ENCODE measurements around the gene LRCH3.

The LRCH3 gene

GRCh38 chr3:197846491-197846890 lies 55.4 kb downstream of the LRCH3 start:
- no peak overlapping the region for H2BK120ac ChIP-seq (ENCODE audit: insufficient read depth, low read length, poor library complexity)
- no peaks in the 10 kb centered on the region for H3K4me1 ChIP-seq (ENCODE audit: control insufficient read depth in 1 of 2, insufficient read depth in 2 of 2, low read length in 2 of 2)
- H2BK5ac ChIP-seq (ENCODE audit: low read depth, low read length, poor library complexity): no peak overlapping the region

DNA sequence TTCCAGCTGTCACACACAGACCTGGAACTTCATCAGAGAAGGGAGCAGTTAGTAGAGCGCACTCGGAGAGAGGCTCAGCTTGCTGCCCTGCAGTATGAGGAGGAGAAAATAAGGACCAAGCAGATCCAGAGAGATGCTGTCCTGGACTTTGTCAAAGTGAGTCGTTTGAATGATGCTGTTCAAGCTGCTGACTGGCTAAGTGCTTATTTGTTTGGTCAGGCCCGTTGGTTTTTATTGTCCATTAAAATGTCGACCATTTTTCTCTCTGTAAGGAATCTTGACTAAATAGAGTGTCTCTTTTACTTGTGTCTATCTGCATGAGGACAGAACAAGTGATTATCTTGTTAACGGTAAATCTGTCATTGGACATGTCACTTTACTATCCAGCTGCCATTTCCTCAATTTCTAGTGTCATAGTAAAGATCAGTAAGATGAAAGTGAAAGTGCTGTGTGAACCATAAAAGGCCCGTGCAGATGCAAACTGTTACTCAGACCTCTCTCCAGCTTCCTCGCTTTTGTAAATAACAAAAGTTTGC lies 56.9 kb downstream of the LRCH3 start:
- Histone ChIP-seq H3K4ac (ENCODE audit: low read depth, low read length) (no peak overlapping the region), H4K91ac (ENCODE audit: low read depth, low read length) (no peak overlapping the region), H3K9ac (ENCODE audit: low read length) (no peak overlapping the region), H3K9me3 (ENCODE audit: insufficient read depth, low read depth, low read length) (no peaks in the 10 kb centered on the region), H3K23ac (ENCODE audit: low read length) (no peak overlapping the region), H2AFZ (ENCODE audit: insufficient read depth, low read length, poor library complexity) (no peak overlapping the region), H4K12ac (ENCODE audit: low read depth, low read length) (no peak overlapping the region), H2BK120ac (ENCODE audit: insufficient read depth, low read length, poor library complexity) (no peak overlapping the region), H3K27ac (ENCODE audit: low read depth, low read length) (no peak overlapping the region), H3K4me2 (ENCODE audit: low read length) (no peak overlapping the region), H2BK5ac (ENCODE audit: low read depth, low read length, poor library complexity) (no peak overlapping the region), H4K8ac (ENCODE audit: low read depth, low read length) (no peak overlapping the region), H3K79me2 (ENCODE audit: control insufficient read depth, insufficient read depth, low read length, poor library complexity) (no peaks in the 10 kb centered on the region), H3K4me1 (ENCODE audit: control insufficient read depth in 1 of 2, insufficient read depth in 2 of 2, low read length in 2 of 2) (no peaks in the 10 kb centered on the region), H3K79me1 (ENCODE audit: low read length) (no peaks in the 10 kb centered on the region), H2BK12ac (ENCODE audit: low read length) (no peak overlapping the region), H3K36me3 (ENCODE audit: control insufficient read depth in 1 of 2, insufficient read depth in 2 of 2, low read length in 2 of 2) (peaks cover 27 to 33% of the 10 kb centered on the region in 2 experiments), H3K18ac (ENCODE audit: low read length) (no peak overlapping the region), H3K27me3 (ENCODE audit: insufficient read depth, low read length) (no peaks in the 10 kb centered on the region), H2AK5ac (ENCODE audit: low read length) (no peak overlapping the region), H3K14ac (ENCODE audit: low read length) (no peak overlapping the region), H3K4me3 (ENCODE audit: low read depth, low read length) (no peak overlapping the region)
- no CpG with 5 or more reads among the region's 8 CpGs for WGBS (ENCODE audit: extremely low coverage, insufficient coverage, insufficient read length)
- peak in 1 of 2 donors; percentile 2 for DNase-seq

More at GRCh38 chr3:197846491-197846890, 55.4 kb downstream of the LRCH3 start:
- Histone ChIP-seq H2BK12ac (ENCODE audit: low read length) (no peak overlapping the region), H4K8ac (ENCODE audit: low read depth, low read length) (no peak overlapping the region), H3K79me2 (ENCODE audit: control insufficient read depth, insufficient read depth, low read length, poor library complexity) (no peaks in the 10 kb centered on the region), H2AFZ (ENCODE audit: insufficient read depth, low read length, poor library complexity) (no peak overlapping the region), H4K12ac (ENCODE audit: low read depth, low read length) (no peak overlapping the region), H3K14ac (ENCODE audit: low read length) (no peak overlapping the region), H3K18ac (ENCODE audit: low read length) (no peak overlapping the region), H3K9ac (ENCODE audit: low read length) (no peak overlapping the region), H3K23ac (ENCODE audit: low read length) (no peak overlapping the region), H3K4me2 (ENCODE audit: low read length) (no peak overlapping the region), H3K36me3 (ENCODE audit: control insufficient read depth in 1 of 2, insufficient read depth in 2 of 2, low read length in 2 of 2) (peaks cover 29 to 36% of the 10 kb centered on the region in 2 experiments), H2AK5ac (ENCODE audit: low read length) (no peak overlapping the region), H4K91ac (ENCODE audit: low read depth, low read length) (no peak overlapping the region), H3K79me1 (ENCODE audit: low read length) (no peaks in the 10 kb centered on the region), H3K4me3 (ENCODE audit: low read depth, low read length) (no peak overlapping the region), H3K9me3 (ENCODE audit: insufficient read depth, low read depth, low read length) (no peaks in the 10 kb centered on the region), H3K27ac (ENCODE audit: low read depth, low read length) (no peak overlapping the region), H3K27me3 (ENCODE audit: insufficient read depth, low read length) (no peaks in the 10 kb centered on the region), H3K4ac (ENCODE audit: low read depth, low read length) (no peak overlapping the region)
- WGBS (ENCODE audit: extremely low coverage, insufficient coverage, insufficient read length): no CpG with 5 or more reads among the region's 3 CpGs
- no peak for DNase-seq

GRCh38 chr3:197854596-197855343 lies 63.7 kb downstream of the LRCH3 start:
- no peaks in the 10 kb centered on the region for H3K79me1 ChIP-seq (ENCODE audit: low read length)

DNA sequence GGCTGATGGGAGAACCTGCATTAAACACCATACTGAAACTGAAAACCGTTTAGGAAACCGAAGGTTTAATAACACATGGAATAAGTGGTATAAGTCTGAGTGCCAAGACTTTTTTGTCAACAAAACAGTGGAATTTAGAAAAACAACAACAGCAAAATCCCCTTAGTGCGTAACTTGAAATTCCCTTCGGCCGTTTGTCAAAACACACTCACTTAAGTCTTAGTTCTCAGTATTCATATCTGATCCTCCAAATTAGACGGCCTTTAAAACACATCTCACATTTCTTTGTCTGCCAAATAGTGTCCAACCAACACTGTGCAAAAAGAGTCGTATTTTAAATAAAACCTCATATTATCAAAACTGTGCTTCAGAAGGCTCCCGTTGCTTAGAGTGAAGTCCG lies 64.5 kb downstream of the LRCH3 start:
- Histone ChIP-seq H2AK5ac (ENCODE audit: low read length) (no peak overlapping the region), H3K4ac (ENCODE audit: low read depth, low read length) (no peak overlapping the region), H4K8ac (ENCODE audit: low read depth, low read length) (no peak overlapping the region), H3K4me3 (ENCODE audit: low read depth, low read length) (no peak overlapping the region), H2BK12ac (ENCODE audit: low read length) (no peak overlapping the region), H4K91ac (ENCODE audit: low read depth, low read length) (no peak overlapping the region), H2BK120ac (ENCODE audit: insufficient read depth, low read length, poor library complexity) (no peak overlapping the region), H3K36me3 (ENCODE audit: control insufficient read depth in 1 of 2, insufficient read depth in 2 of 2, low read length in 2 of 2) (peaks cover 10 to 15% of the 10 kb centered on the region in 2 experiments), H4K12ac (ENCODE audit: low read depth, low read length) (no peak overlapping the region), H3K23ac (ENCODE audit: low read length) (no peak overlapping the region), H3K79me2 (ENCODE audit: control insufficient read depth, insufficient read depth, low read length, poor library complexity) (no peaks in the 10 kb centered on the region), H3K4me2 (ENCODE audit: low read length) (no peak overlapping the region), H3K14ac (ENCODE audit: low read length) (no peak overlapping the region), H3K18ac (ENCODE audit: low read length) (no peak overlapping the region), H3K9ac (ENCODE audit: low read length) (no peak overlapping the region), H3K27me3 (ENCODE audit: insufficient read depth, low read length) (no peaks in the 10 kb centered on the region), H2BK5ac (ENCODE audit: low read depth, low read length, poor library complexity) (no peak overlapping the region), H2AFZ (ENCODE audit: insufficient read depth, low read length, poor library complexity) (no peak overlapping the region), H3K27ac (ENCODE audit: low read depth, low read length) (no peak overlapping the region), H3K79me1 (ENCODE audit: low read length) (no peaks in the 10 kb centered on the region), H3K4me1 (ENCODE audit: control insufficient read depth in 1 of 2, insufficient read depth in 2 of 2, low read length in 2 of 2) (no peaks in the 10 kb centered on the region), H3K9me3 (ENCODE audit: insufficient read depth, low read depth, low read length) (no peaks in the 10 kb centered on the region)
- DNase-seq: no peak
- no CpG with 5 or more reads among the region's 9 CpGs for WGBS (ENCODE audit: extremely low coverage, insufficient coverage, insufficient read length)

More at GRCh38 chr3:197854596-197855343, 63.7 kb downstream of the LRCH3 start:
- no peak overlapping the region for H2AFZ ChIP-seq (ENCODE audit: insufficient read depth, low read length, poor library complexity)
- H3K27me3 ChIP-seq (ENCODE audit: insufficient read depth, low read length): no peaks in the 10 kb centered on the region
- H3K9ac ChIP-seq (ENCODE audit: low read length): no peak overlapping the region
- no peak overlapping the region for H2AK5ac ChIP-seq (ENCODE audit: low read length)
- no peaks in the 10 kb centered on the region for H3K79me2 ChIP-seq (ENCODE audit: control insufficient read depth, insufficient read depth, low read length, poor library complexity)
- peaks cover 10 to 17% of the 10 kb centered on the region in 2 experiments for H3K36me3 ChIP-seq (ENCODE audit: control insufficient read depth in 1 of 2, insufficient read depth in 2 of 2, low read length in 2 of 2)
- H3K4me3 ChIP-seq (ENCODE audit: low read depth, low read length): no peak overlapping the region
- H3K4me1 ChIP-seq (ENCODE audit: control insufficient read depth in 1 of 2, insufficient read depth in 2 of 2, low read length in 2 of 2): no peaks in the 10 kb centered on the region
- H3K14ac ChIP-seq (ENCODE audit: low read length): no peak overlapping the region
- H4K12ac ChIP-seq (ENCODE audit: low read depth, low read length): no peak overlapping the region
- H3K9me3 ChIP-seq (ENCODE audit: insufficient read depth, low read depth, low read length): no peaks in the 10 kb centered on the region
- H2BK12ac ChIP-seq (ENCODE audit: low read length): no peak overlapping the region
- no peak overlapping the region for H3K4me2 ChIP-seq (ENCODE audit: low read length)
- no peak overlapping the region for H2BK120ac ChIP-seq (ENCODE audit: insufficient read depth, low read length, poor library complexity)
- DNase-seq: peak; percentile 47 to 65
- no peak overlapping the region for H3K23ac ChIP-seq (ENCODE audit: low read length)
- H2BK5ac ChIP-seq (ENCODE audit: low read depth, low read length, poor library complexity): no peak overlapping the region
- no peak overlapping the region for H4K91ac ChIP-seq (ENCODE audit: low read depth, low read length)
- no peak overlapping the region for H4K8ac ChIP-seq (ENCODE audit: low read depth, low read length)
- H3K27ac ChIP-seq (ENCODE audit: low read depth, low read length): no peak overlapping the region
- WGBS (ENCODE audit: extremely low coverage, insufficient coverage, insufficient read length): no CpG with 5 or more reads among the region's 8 CpGs
- H3K4ac ChIP-seq (ENCODE audit: low read depth, low read length): no peak overlapping the region
- no peak overlapping the region for H3K18ac ChIP-seq (ENCODE audit: low read length)

All from trophoblast cell (in vitro differentiated cells and primary cell).